Fibroblast of lung (primary cell): ENCODE data around the gene DAPK1. TPM values are rescaled to one million over a fixed set of nuclear protein-coding genes. Genes with fewer than 3 reads are reported as not detected.

Experiments used
- DNase-seq, 2 donors: peaks; one replicate each; pipeline versions ENCODE4 v3.0.0 to v3.0.0-alpha.2; 2010; ENCODE audit warnings: low read depth in 2 of 2
- H2AFZ ChIP-seq: 2 replicates; pipeline ENCODE4 v1.5.1; 2012; ENCODE audit warnings: low read length, control low read depth, inconsistent platforms
- H3K27ac ChIP-seq: 2 replicates; pipeline ENCODE4 v1.5.1; 2011; ENCODE audit warnings: low read length, control low read depth; ENCODE audit not compliant: insufficient read depth
- H3K27me3 ChIP-seq: 2 replicates; pipeline ENCODE4 v1.5.1; 2011; ENCODE audit warnings: mild to moderate bottlenecking, low read length; ENCODE audit not compliant: control insufficient read depth, insufficient read depth
- H3K36me3 ChIP-seq: 2 replicates; pipeline ENCODE4 v1.5.1; 2011; ENCODE audit warnings: low read length; ENCODE audit not compliant: control insufficient read depth, insufficient read depth
- H3K4me1 ChIP-seq: 2 replicates; pipeline ENCODE4 v1.5.1; 2011; ENCODE audit warnings: low read length; ENCODE audit not compliant: control insufficient read depth, insufficient read depth; ENCODE audit errors: extremely low read depth
- H3K4me2 ChIP-seq: 2 replicates; pipeline ENCODE4 v1.5.1; 2011; ENCODE audit warnings: low read length, control low read depth; ENCODE audit not compliant: insufficient read depth; ENCODE audit errors: extremely low read depth
- H3K4me3 ChIP-seq, 4 experiments: fragments of 200-600 bp in 1 of 4; sonication (generic) in 1 of 4; replicated peaks in 1 of 4; 2 replicates each; pipeline ENCODE4 v1.5.1; 2011 to 2016; ENCODE audit warnings: low read length in 4 of 4, low read depth in 3 of 4, mild to moderate bottlenecking in 3 of 4, control low read depth in 2 of 4, inconsistent platforms in 1 of 4, mixed read lengths in 1 of 4; ENCODE audit not compliant: insufficient read depth in 1 of 4; ENCODE audit errors: control extremely low read depth in 1 of 4
- H3K79me2 ChIP-seq: 2 replicates; pipeline ENCODE4 v1.5.1; 2012; ENCODE audit warnings: mild to moderate bottlenecking, low read length, inconsistent platforms; ENCODE audit not compliant: control insufficient read depth, insufficient read depth
- H3K9ac ChIP-seq: 2 replicates; pipeline ENCODE4 v1.5.1; 2011; ENCODE audit warnings: mild to moderate bottlenecking, low read length, control low read depth; ENCODE audit not compliant: insufficient read depth
- H3K9me3 ChIP-seq: 2 replicates; pipeline ENCODE4 v1.5.1; 2012; ENCODE audit warnings: low read depth, low read length; ENCODE audit not compliant: control insufficient read depth, insufficient read depth
- H4K20me1 ChIP-seq: 2 replicates; pipeline ENCODE4 v1.5.1; 2011; ENCODE audit warnings: low read length; ENCODE audit not compliant: control insufficient read depth, insufficient read depth; ENCODE audit errors: extremely low read depth
- EZH2 ChIP-seq: IDR thresholded peaks from 2 replicates; pipeline ENCODE4 v1.5.1; 2012; ENCODE audit warnings: low read length, control low read depth, mild to moderate bottlenecking; ENCODE audit errors: missing control alignments
- polyA plus RNA-seq, 2 donors: library from polyadenylated mRNA; depleted of rRNA in 1 of 2; stranded (reverse) in 1 of 2; unstranded in 1 of 2; fragments of >200 nt; gene quantifications; 2 replicates each; pipeline ENCODE4 v1.2.1, GENCODE V29; 2011 to 2012; ENCODE audit warnings: missing spikeins in 1 of 2
- total RNA-seq: library from RNA; depleted of rRNA; stranded (reverse); fragments of >200 nt; gene quantifications from 2 replicates; pipeline ENCODE4 v1.2.1, GENCODE V29; 2014
- TF ChIP-seq, protein P1 (sequence below), 2 donors: IDR thresholded peaks in 1 of 2; conservative IDR thresholded peaks in 1 of 2; 1 replicate in 1 of 2; 2 replicates in 1 of 2; pipeline ENCODE4 v1.5.1; 2011 to 2012; ENCODE audit warnings: low read length in 2 of 2, control low read depth in 1 of 2, inconsistent platforms in 1 of 2, low read depth in 1 of 2, mild to moderate bottlenecking in 1 of 2

The DAPK1 gene
- total and polyA plus RNA-seq, 2 donors (not counting 1 experiment from before 2014, with no cell fraction given): 1.1 to 15.5 TPM

DNA sequence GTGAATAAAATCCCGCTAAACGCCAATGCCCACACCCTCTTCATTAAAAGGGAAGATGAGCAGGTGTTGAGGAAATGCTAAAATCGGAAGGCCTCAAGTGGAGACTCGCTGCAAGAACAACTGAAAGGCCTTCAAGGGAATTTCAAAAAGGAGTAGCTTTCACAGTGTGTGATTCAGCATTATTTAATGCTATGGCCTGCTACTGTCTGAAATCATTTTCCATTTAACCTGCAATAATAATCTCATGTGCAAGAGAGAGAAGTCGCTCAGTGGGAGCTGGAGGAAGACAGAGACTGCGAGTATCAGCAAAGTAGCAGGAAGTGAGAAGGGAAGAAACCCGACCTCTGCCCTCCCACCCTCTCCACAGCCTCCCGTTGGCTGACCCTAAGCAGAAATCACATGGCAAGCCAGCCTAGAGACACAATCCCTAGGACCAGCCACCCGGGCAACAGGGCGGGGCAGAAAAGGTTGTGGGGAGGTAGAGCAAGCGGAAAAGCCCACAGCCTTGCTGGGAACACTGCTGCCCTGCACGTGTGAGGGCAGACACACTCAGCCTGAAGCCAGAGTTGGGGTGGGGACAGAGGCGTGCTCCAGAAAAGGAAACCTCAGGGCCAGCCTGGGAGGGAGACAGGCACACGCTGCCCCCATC, 188.3 kb downstream of the DAPK1 start:
- H3K27ac ChIP-seq: no peak overlapping the region
- H3K36me3 ChIP-seq: no peaks in the 10 kb centered on the region
- H3K9ac ChIP-seq: no peak overlapping the region

GRCh38 chr9:87686520-87687090, 188.9 kb downstream of the DAPK1 start:
- Histone ChIP-seq H3K4me2 (no peak overlapping the region), H3K36me3 (no peaks in the 10 kb centered on the region), H3K9me3 (no peaks in the 10 kb centered on the region), H3K27me3 (no peaks in the 10 kb centered on the region), H3K27ac (no peak overlapping the region), H3K79me2 (no peaks in the 10 kb centered on the region), H4K20me1 (no peaks in the 10 kb centered on the region), H3K4me3 (no peak overlapping the region), H3K4me1 (peaks cover 3% of the 10 kb centered on the region), H3K9ac (no peak overlapping the region), H2AFZ (no peak overlapping the region)
- DNase-seq: no peak
- TF ChIP-seq EZH2: no peak
- TF ChIP-seq, protein P1, sequence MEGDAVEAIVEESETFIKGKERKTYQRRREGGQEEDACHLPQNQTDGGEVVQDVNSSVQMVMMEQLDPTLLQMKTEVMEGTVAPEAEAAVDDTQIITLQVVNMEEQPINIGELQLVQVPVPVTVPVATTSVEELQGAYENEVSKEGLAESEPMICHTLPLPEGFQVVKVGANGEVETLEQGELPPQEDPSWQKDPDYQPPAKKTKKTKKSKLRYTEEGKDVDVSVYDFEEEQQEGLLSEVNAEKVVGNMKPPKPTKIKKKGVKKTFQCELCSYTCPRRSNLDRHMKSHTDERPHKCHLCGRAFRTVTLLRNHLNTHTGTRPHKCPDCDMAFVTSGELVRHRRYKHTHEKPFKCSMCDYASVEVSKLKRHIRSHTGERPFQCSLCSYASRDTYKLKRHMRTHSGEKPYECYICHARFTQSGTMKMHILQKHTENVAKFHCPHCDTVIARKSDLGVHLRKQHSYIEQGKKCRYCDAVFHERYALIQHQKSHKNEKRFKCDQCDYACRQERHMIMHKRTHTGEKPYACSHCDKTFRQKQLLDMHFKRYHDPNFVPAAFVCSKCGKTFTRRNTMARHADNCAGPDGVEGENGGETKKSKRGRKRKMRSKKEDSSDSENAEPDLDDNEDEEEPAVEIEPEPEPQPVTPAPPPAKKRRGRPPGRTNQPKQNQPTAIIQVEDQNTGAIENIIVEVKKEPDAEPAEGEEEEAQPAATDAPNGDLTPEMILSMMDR (conservative IDR thresholded peaks at IDR 0.05 in 1 of 2, IDR thresholded peaks at IDR 0.05 in 1 of 2; ENCODE audit: low read depth in 1 of 2, low read length in 2 of 2): no peak

More for the DNA sequence above, 188.3 kb downstream of the DAPK1 start:
- no peak overlapping the region for H3K4me3 ChIP-seq
- DNase-seq: peak; percentile 23 to 39
- H3K79me2 ChIP-seq: no peaks in the 10 kb centered on the region
- H3K4me1 ChIP-seq: peaks cover 3% of the 10 kb centered on the region
- no peaks in the 10 kb centered on the region for H3K9me3 ChIP-seq
- H4K20me1 ChIP-seq: no peaks in the 10 kb centered on the region
- no peak overlapping the region for H3K4me2 ChIP-seq
- H2AFZ ChIP-seq: no peak overlapping the region
- no peaks in the 10 kb centered on the region for H3K27me3 ChIP-seq
- TF ChIP-seq, protein P1 (conservative IDR thresholded peaks at IDR 0.05 in 1 of 2, IDR thresholded peaks at IDR 0.05 in 1 of 2; ENCODE audit: low read depth in 1 of 2, low read length in 2 of 2): no peak
- TF ChIP-seq EZH2: no peak

GRCh38 chr9:87687207-87687606, 189.5 kb downstream of the DAPK1 start:
- Histone ChIP-seq H3K27me3 (no peaks in the 10 kb centered on the region), H3K27ac (no peak overlapping the region), H2AFZ (no peak overlapping the region), H3K9ac (no peak overlapping the region), H3K79me2 (no peaks in the 10 kb centered on the region), H3K36me3 (no peaks in the 10 kb centered on the region), H3K4me3 (no peak overlapping the region), H3K4me2 (no peak overlapping the region), H4K20me1 (no peaks in the 10 kb centered on the region), H3K9me3 (no peaks in the 10 kb centered on the region), H3K4me1 (peaks cover 3% of the 10 kb centered on the region)
- no peak for DNase-seq
- TF ChIP-seq EZH2: no peak
- TF ChIP-seq, protein P1 (conservative IDR thresholded peaks at IDR 0.05 in 1 of 2, IDR thresholded peaks at IDR 0.05 in 1 of 2; ENCODE audit: low read depth in 1 of 2, low read length in 2 of 2): no peak
